Endothelial cell of umbilical vein (primary cell): Measurements from ENCODE around the gene CCNY. TPM values are rescaled to one million over a fixed set of nuclear protein-coding genes. Genes with fewer than 3 reads are reported as not detected.
"Not testable (repeated sequence)": the region's sequence is repeated elsewhere in the genome, so short reads cannot be mapped to it uniquely, and the experiment has no call there.

Experiments
- BruUV-seq: library from RNA; stranded (reverse); fragments of 400-500 nt; replicated peaks from 2 replicates; lab custom pipeline; 2021; lab: Mats Ljungman, UMichigan
- CTCF ChIA-PET: fragments of 300-600, 350-600 bp; sonication (Branson Sonifier 250); formaldehyde crosslinking; loops from one replicate; lab custom pipeline; 2021; ENCODE audit warnings: antibody characterized with exemption, inconsistent platforms; lab: Charles Lee
- POLR2A ChIA-PET: fragments of 300-600, 350-600 bp; sonication (Branson Sonifier 250); formaldehyde crosslinking; loops from one replicate; lab custom pipeline; 2021; ENCODE audit warnings: antibody characterized with exemption, inconsistent platforms; lab: Charles Lee
- DNase-seq: peaks from one replicate; pipeline ENCODE4 v3.0.0-alpha.2; 2011; ENCODE audit warnings: low read depth, low spot score
- FAIRE-seq: peaks from 2 replicates; lab custom pipeline; 2011; peaks lifted over from hg19 to GRCh38; lab: Jason Lieb, UNC
- H2AFZ ChIP-seq: 2 replicates; pipeline ENCODE4 v1.6.0; 2012; ENCODE audit warnings: low read depth, low read length, control low read depth, inconsistent platforms
- H3K27ac ChIP-seq: 2 replicates; pipeline ENCODE4 v1.5.1; 2011; ENCODE audit warnings: low read depth, mild to moderate bottlenecking, control low read depth, low read length, moderate library complexity; ENCODE audit not compliant: insufficient read depth
- H3K27me3 ChIP-seq, 2 experiments: 2 replicates each; pipeline versions ENCODE4 v1.6.0 to v1.6.1; 2011; ENCODE audit warnings: low read length in 2 of 2, mixed read lengths in 1 of 2; ENCODE audit not compliant: control insufficient read depth in 2 of 2, insufficient read depth in 2 of 2
- H3K36me3 ChIP-seq, 2 experiments: 2 replicates in 1 of 2; 3 replicates in 1 of 2; pipeline ENCODE4 v1.5.1; 2011; ENCODE audit warnings: low read length in 2 of 2, mild to moderate bottlenecking in 1 of 2, moderate library complexity in 1 of 2; ENCODE audit not compliant: control insufficient read depth in 2 of 2, insufficient read depth in 2 of 2; ENCODE audit errors: extremely low read depth in 1 of 2
- H3K4me1 ChIP-seq: 3 replicates; pipeline ENCODE4 v1.5.1; 2011; ENCODE audit warnings: mild to moderate bottlenecking, low read length; ENCODE audit not compliant: control insufficient read depth, insufficient read depth; ENCODE audit errors: extremely low read depth
- H3K4me2 ChIP-seq: 2 replicates; pipeline ENCODE4 v1.6.1; 2011; ENCODE audit warnings: low read length, control low read depth, mixed read lengths; ENCODE audit not compliant: insufficient read depth
- H3K4me3 ChIP-seq, 3 experiments: fragments of 200-600 bp in 1 of 3; sonication (generic), shearing (Covaris generic) in 1 of 3; replicated peaks in 1 of 3; 2 replicates each; pipeline ENCODE4 v1.5.1; 2011 to 2016; ENCODE audit warnings: control low read depth in 3 of 3, low read length in 3 of 3, mild to moderate bottlenecking in 2 of 3, inconsistent platforms in 1 of 3, low read depth in 1 of 3, moderate library complexity in 1 of 3; ENCODE audit not compliant: insufficient read depth in 1 of 3
- H3K79me2 ChIP-seq: 2 replicates; pipeline ENCODE4 v1.6.0; 2012; ENCODE audit warnings: low read length, inconsistent platforms; ENCODE audit not compliant: control insufficient read depth, insufficient read depth
- H3K9ac ChIP-seq: replicated peaks from 2 replicates; pipeline ENCODE3; 2011; ENCODE audit warnings: low read length, control low read depth; ENCODE audit not compliant: insufficient read depth; ENCODE audit errors: extremely low read depth
- H3K9me1 ChIP-seq: replicated peaks from 3 replicates; pipeline ENCODE4 v1.6.0; 2011; ENCODE audit warnings: mild to moderate bottlenecking, low read length; ENCODE audit not compliant: control insufficient read depth, insufficient read depth; ENCODE audit errors: extremely low read depth
- H3K9me3 ChIP-seq: replicated peaks from 2 replicates; pipeline ENCODE4 v1.5.1; 2012; ENCODE audit warnings: low read length, inconsistent platforms; ENCODE audit not compliant: control insufficient read depth, insufficient read depth
- H4K20me1 ChIP-seq: replicated peaks from 2 replicates; pipeline ENCODE3; 2011; ENCODE audit warnings: mild to moderate bottlenecking, low read length; ENCODE audit not compliant: control insufficient read depth, insufficient read depth; ENCODE audit errors: extremely low read depth
- CTCF ChIP-seq, 2 donors: IDR thresholded peaks; 1 replicate in 1 of 2; 2 replicates in 1 of 2; pipeline ENCODE4 v1.5.1; 2011; ENCODE audit warnings: low read length in 2 of 2, mild to moderate bottlenecking in 2 of 2, moderate library complexity in 2 of 2, control low read depth in 1 of 2, inconsistent platforms in 1 of 2, low read depth in 1 of 2; ENCODE audit not compliant: insufficient read depth in 1 of 2; ENCODE audit errors: extremely low read depth in 1 of 2
- EZH2 ChIP-seq: IDR thresholded peaks from 2 replicates; pipeline ENCODE4 v1.6.1; 2012; ENCODE audit warnings: borderline replicate concordance, low read depth, mild to moderate bottlenecking, moderate library complexity, low read length, inconsistent platforms; ENCODE audit not compliant: severe bottlenecking
- FOS ChIP-seq: IDR thresholded peaks from 2 replicates; pipeline ENCODE4 v1.6.1; 2011; ENCODE audit warnings: mild to moderate bottlenecking, low read length, moderate library complexity, borderline replicate concordance; ENCODE audit not compliant: insufficient read depth
- GATA2 ChIP-seq: IDR thresholded peaks from 2 replicates; pipeline ENCODE4 v1.7.0; 2011; ENCODE audit warnings: low read depth, mild to moderate bottlenecking, moderate library complexity, mixed read lengths, low read length; ENCODE audit not compliant: insufficient read length, insufficient read depth
- JUN ChIP-seq: IDR thresholded peaks from 2 replicates; pipeline ENCODE4 v1.6.1; 2011; ENCODE audit warnings: borderline replicate concordance, low read depth; ENCODE audit not compliant: insufficient read length, insufficient read depth
- POLR2A ChIP-seq: IDR thresholded peaks from 2 replicates; pipeline ENCODE4 v1.6.1; 2012; ENCODE audit warnings: low read depth, mild to moderate bottlenecking, control low read depth, low read length
- dilution Hi-C: fragments of 300-500 bp; cut with MboI; formaldehyde crosslinking; loops from one replicate; pipeline ENCODE4 v1.15.0; 2019; ENCODE audit warnings: low sequenced_read_pairs; ENCODE audit not compliant: extremely low pct_ligation_motif_present
- intact Hi-C: fragments of 100-400 bp; cut with micrococcal nuclease; formaldehyde crosslinking; loops from one replicate; pipeline ENCODE4 v1.10.0; 2022
- polyA plus RNA-seq, 4 experiments: library from polyadenylated mRNA; depleted of rRNA in 3 of 4; stranded (reverse) in 3 of 4; unstranded in 1 of 4; fragments of >200 nt; gene quantifications; 2 replicates each; pipeline versions ENCODE4 v1.2.1 to v1.2.3, GENCODE V29; 2011 to 2012; ENCODE audit warnings: missing spikeins in 1 of 4
- total RNA-seq: library from RNA; stranded (reverse); gene quantifications from 2 replicates; pipeline ENCODE4 v1.2.3, GENCODE V29; 2021

CCNY gene
- total and polyA plus RNA-seq, 2 donors (not counting 3 experiments of a cell fraction or from before 2014, with no cell fraction given): 61.5 to 107 TPM

- Histone ChIP-seq H3K9me3 (no peaks in the 10 kb centered on the region), H4K20me1 (peaks cover 2% of the 10 kb centered on the region), H3K79me2 (peaks cover 94% of the 10 kb centered on the region), H3K36me3 (no peaks in the 10 kb centered on the region), H3K9me1 (no peaks in the 10 kb centered on the region), H3K4me2 (no peak overlapping the region), H3K4me3 (no peak overlapping the region), H3K27ac (no peak overlapping the region), H2AFZ (no peak overlapping the region), H3K27me3 (no peaks in the 10 kb centered on the region), H3K9ac (no peak overlapping the region), H3K4me1 (no peaks in the 10 kb centered on the region)
- dilution Hi-C loops (no loop called here), intact Hi-C loops (no loop called here)
- no TSS peak for BruUV-seq
- FAIRE-seq (no peak), DNase-seq (no peak)
- ChIA-PET CTCF (interaction anchor here (1.1 to 1.3 kb wide), 2 partner anchors 8 to 14 kb away, joined by 4 to 5 read pairs; no protein-coding TSS in a partner anchor), POLR2A (no interaction called here)
- TF ChIP-seq POLR2A: no peak
- TF ChIP-seq FOS: no peak
- TF ChIP-seq GATA2: no peak
- no peak for TF ChIP-seq JUN
- no peak for TF ChIP-seq CTCF (IDR thresholded peaks at IDR 0.05; ENCODE audit: extremely low read depth in 1 of 2, insufficient read depth in 1 of 2, low read depth in 1 of 2, low read length in 2 of 2)
- TF ChIP-seq EZH2: no peak
Measured at GRCh38 chr10:35400595-35401268, 64.4 kb downstream of the CCNY start.

GRCh38 chr10:35403491-35403890 lies 67.2 kb downstream of the CCNY start:
- peaks cover 83% of the 10 kb centered on the region for H3K79me2 ChIP-seq
- H4K20me1 ChIP-seq, H2AFZ ChIP-seq, intact Hi-C loops, H3K27me3 ChIP-seq, BruUV-seq, H3K9me3 ChIP-seq, CTCF ChIA-PET, H3K36me3 ChIP-seq, H3K9ac ChIP-seq, H3K4me2 ChIP-seq, H3K9me1 ChIP-seq, FAIRE-seq, dilution Hi-C loops, DNase-seq, H3K4me3 ChIP-seq, POLR2A ChIA-PET, H3K4me1 ChIP-seq, H3K27ac ChIP-seq: not testable (repeated sequence)

- intact Hi-C loops, H3K27ac ChIP-seq, H3K9me1 ChIP-seq, H3K4me2 ChIP-seq, H2AFZ ChIP-seq, dilution Hi-C loops, H3K27me3 ChIP-seq, BruUV-seq, H3K36me3 ChIP-seq, H3K4me3 ChIP-seq, H3K4me1 ChIP-seq, FAIRE-seq, H3K9me3 ChIP-seq, CTCF ChIA-PET, H4K20me1 ChIP-seq, H3K9ac ChIP-seq, DNase-seq, POLR2A ChIA-PET: not testable (repeated sequence)
- peaks cover 83% of the 10 kb centered on the region for H3K79me2 ChIP-seq
Measured at GRCh38 chr10:35404077-35404476, 67.8 kb downstream of the CCNY start.
